Hypothalamus (tissue), 51 donors: ENCODE data around the gene HERPUD1.
"Not testable (repeated sequence)": the region's sequence is repeated elsewhere in the genome, so short reads cannot be mapped to it uniquely, and the experiment has no call there.

ENCODE experiments used
- DNase-seq, 51 donors: peaks; one replicate each; lab custom pipeline; 2025; lab: John Stamatoyannopoulos, UW

Gene HERPUD1

DNA sequence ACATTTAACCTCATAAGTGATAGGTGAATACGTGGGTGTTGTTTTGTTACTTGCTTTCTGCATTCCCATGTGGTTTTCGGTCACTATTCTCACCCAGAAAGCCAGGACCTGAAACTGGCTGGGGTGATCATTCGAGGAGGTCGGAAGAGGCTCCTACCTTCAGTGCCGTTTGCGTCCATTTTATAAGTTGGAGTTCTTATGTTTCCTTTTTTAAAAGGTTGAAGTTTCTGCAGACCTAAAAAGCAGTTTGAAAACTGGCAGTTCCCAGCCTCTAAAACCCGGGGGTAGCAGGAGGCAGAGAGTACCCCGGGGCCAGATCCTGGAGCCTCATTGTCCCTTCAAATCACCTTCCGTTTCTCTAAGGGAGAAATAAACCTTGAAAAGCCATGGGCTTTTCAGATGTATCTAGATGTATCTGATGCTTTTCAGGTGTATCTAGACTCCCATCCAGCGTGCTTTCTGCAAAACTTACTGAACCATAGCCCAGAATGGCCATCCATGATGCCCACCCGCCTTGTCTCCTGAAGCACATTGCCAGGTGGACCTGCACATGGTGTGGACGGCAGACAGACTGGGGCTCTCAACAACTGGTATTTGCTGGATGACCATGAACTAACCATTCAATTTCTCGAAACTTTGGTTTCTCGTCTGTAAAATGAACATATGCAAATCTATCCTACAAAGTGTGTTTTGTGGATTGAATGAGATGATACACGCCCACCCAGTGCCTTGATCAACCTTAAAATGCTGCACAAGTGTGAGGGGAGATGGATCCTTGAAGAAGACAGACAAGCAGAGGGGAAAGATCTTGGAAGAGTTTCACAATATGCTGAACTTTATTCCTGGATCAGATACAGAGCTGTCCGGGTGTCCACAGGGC, 58.7 kb downstream of the HERPUD1 start:
- no peak for DNase-seq

DNA sequence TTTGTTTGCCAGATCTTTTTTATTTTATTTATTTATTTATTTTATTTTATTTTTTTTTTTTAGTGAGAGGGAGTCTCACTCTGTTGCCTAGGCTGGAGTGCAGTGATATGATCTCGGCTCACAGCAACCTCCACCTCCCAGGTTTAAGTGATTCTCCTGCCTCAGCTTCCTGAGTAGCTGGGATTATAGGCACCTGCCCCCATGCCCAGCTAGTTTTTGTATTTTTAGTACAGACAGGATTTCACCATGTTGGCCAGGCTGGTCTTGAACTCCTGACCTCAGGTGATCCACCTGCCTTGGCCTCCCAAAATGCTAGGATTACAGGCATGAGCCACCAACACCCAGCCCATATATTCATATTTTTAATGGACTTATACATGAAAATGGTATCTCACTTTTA, 60.5 kb downstream of the HERPUD1 start:
- not testable (repeated sequence) for DNase-seq

- no peak for DNase-seq
These were observed 61.3 kb downstream of the HERPUD1 start for GRCh38 chr16:56993204-56993603.

- no peak for DNase-seq
These were observed 62.4 kb downstream of the HERPUD1 start for GRCh38 chr16:56994311-56994710.
